Measurements from ENCODE around the gene NPTN. TPM values are rescaled to one million over a fixed set of nuclear protein-coding genes. Genes with fewer than 3 reads are reported as not detected.

The NPTN gene
- total RNA-seq, 2 experiments from 2014 or later, result 41.5 to 43.2 TPM

GRCh38 chr15:73660455-73660854 lies 27.3 kb upstream of the NPTN start:
- DNase-seq (ENCODE audit: low spot score), result no peak
- no TSS peak for BruUV-seq (replicated peaks)
- Histone ChIP-seq H3K4me1 (ENCODE audit: insufficient read depth, low read length, poor library complexity, severe bottlenecking) (no peaks in the 10 kb centered on the region), H2AFZ (ENCODE audit: low read length) (no peak overlapping the region), H3K36me3 (ENCODE audit: insufficient read depth, low read length) (no peaks in the 10 kb centered on the region), H3K9me3 (ENCODE audit: low read length) (no peaks in the 10 kb centered on the region), H4K20me1 (ENCODE audit: insufficient read depth, low read length) (no peaks in the 10 kb centered on the region), H3K4me2 (ENCODE audit: low read length) (no peak overlapping the region), H3K79me2 (ENCODE audit: insufficient read depth, low read depth, low read length) (no peaks in the 10 kb centered on the region), H3K27ac (ENCODE audit: low read depth, low read length, poor library complexity, severe bottlenecking) (no peak overlapping the region), H3K4me3 (ENCODE audit: low read depth, low read length, poor library complexity, severe bottlenecking) (no peak overlapping the region), H3K9me2 (ENCODE audit: insufficient read depth, low read length) (no peaks in the 10 kb centered on the region)
- ChIA-PET POLR2A (no interaction called here), CTCF (ENCODE audit: unreplicated experiment) (no interaction called here)
- intact Hi-C loops (cut with micrococcal nuclease; ENCODE audit: unreplicated experiment), result no loop called here
- no peak for TF ChIP-seq CTCF (conservative IDR thresholded peaks at IDR 0.05; ENCODE audit: low read length)
- TF ChIP-seq EZH2phosphoT487 (IDR thresholded peaks at IDR 0.05; ENCODE audit: borderline replicate concordance, low read depth, low read length), result no peak

- ChIA-PET CTCF (ENCODE audit: unreplicated experiment) (no interaction called here), POLR2A (interaction anchor here (0.6 kb wide), 1 partner anchor 646 kb away, joined by 3 read pairs; no protein-coding TSS in a partner anchor)
- intact Hi-C loops (cut with micrococcal nuclease; ENCODE audit: unreplicated experiment), result no loop called here
- Histone ChIP-seq H3K4me2 (ENCODE audit: low read length) (no peak overlapping the region), H4K20me1 (ENCODE audit: insufficient read depth, low read length) (no peaks in the 10 kb centered on the region), H3K9me2 (ENCODE audit: insufficient read depth, low read length) (no peaks in the 10 kb centered on the region), H3K79me2 (ENCODE audit: insufficient read depth, low read depth, low read length) (no peaks in the 10 kb centered on the region), H3K36me3 (ENCODE audit: insufficient read depth, low read length) (no peaks in the 10 kb centered on the region), H3K9me3 (ENCODE audit: low read length) (no peaks in the 10 kb centered on the region), H2AFZ (ENCODE audit: low read length) (no peak overlapping the region), H3K27ac (ENCODE audit: low read depth, low read length, poor library complexity, severe bottlenecking) (no peak overlapping the region), H3K4me3 (ENCODE audit: low read depth, low read length, poor library complexity, severe bottlenecking) (no peak overlapping the region), H3K4me1 (ENCODE audit: insufficient read depth, low read length, poor library complexity, severe bottlenecking) (no peaks in the 10 kb centered on the region)
- DNase-seq (ENCODE audit: low spot score), result no peak
- no TSS peak for BruUV-seq (replicated peaks)
- TF ChIP-seq EZH2phosphoT487 (IDR thresholded peaks at IDR 0.05; ENCODE audit: borderline replicate concordance, low read depth, low read length) (no peak), CTCF (conservative IDR thresholded peaks at IDR 0.05; ENCODE audit: low read length) (no peak)
Measured at GRCh38 chr15:73658645-73659044, 25.5 kb upstream of the NPTN start.

GRCh38 chr15:73655724-73656123 lies 22.5 kb upstream of the NPTN start:
- no peak overlapping the region for H3K27ac ChIP-seq (ENCODE audit: low read depth, low read length, poor library complexity, severe bottlenecking)
- CTCF ChIA-PET (ENCODE audit: unreplicated experiment), result no interaction called here
- BruUV-seq (replicated peaks), result no TSS peak
- no peak for DNase-seq (ENCODE audit: low spot score)
- no peaks in the 10 kb centered on the region for H3K36me3 ChIP-seq (ENCODE audit: insufficient read depth, low read length)
- no peaks in the 10 kb centered on the region for H3K9me2 ChIP-seq (ENCODE audit: insufficient read depth, low read length)
- no peak overlapping the region for H3K4me3 ChIP-seq (ENCODE audit: low read depth, low read length, poor library complexity, severe bottlenecking)
- H3K4me2 ChIP-seq (ENCODE audit: low read length), result no peak overlapping the region
- H2AFZ ChIP-seq (ENCODE audit: low read length), result no peak overlapping the region
- H3K4me1 ChIP-seq (ENCODE audit: insufficient read depth, low read length, poor library complexity, severe bottlenecking), result no peaks in the 10 kb centered on the region
- H3K9me3 ChIP-seq (ENCODE audit: low read length), result no peaks in the 10 kb centered on the region
- no peak for TF ChIP-seq CTCF (conservative IDR thresholded peaks at IDR 0.05; ENCODE audit: low read length)
- TF ChIP-seq EZH2phosphoT487 (IDR thresholded peaks at IDR 0.05; ENCODE audit: borderline replicate concordance, low read depth, low read length), result no peak
- no peaks in the 10 kb centered on the region for H4K20me1 ChIP-seq (ENCODE audit: insufficient read depth, low read length)
- intact Hi-C loops (cut with micrococcal nuclease; ENCODE audit: unreplicated experiment), result no loop called here
- POLR2A ChIA-PET, result no interaction called here
- H3K79me2 ChIP-seq (ENCODE audit: insufficient read depth, low read depth, low read length), result no peaks in the 10 kb centered on the region
